ENCODE results near the gene DDOST.

- TF ChIP-seq CTCF (IDR thresholded peaks at IDR 0.05) (no peak), POLR2A (IDR thresholded peaks at IDR 0.05) (no peak)
Observed at GRCh38 chr1:20624709-20625108, 36.5 kb downstream of the DDOST start.
